Ishikawa (cell line): ENCODE results near the gene GXYLT2.

ENCODE experiments used
- EP300 ChIP-seq: IDR thresholded peaks from 2 replicates; pipeline ENCODE4 v1.6.1; 2012; ENCODE audit warnings: borderline replicate concordance
- FOXM1 ChIP-seq: IDR thresholded peaks from 2 replicates; pipeline ENCODE4 v1.6.1; 2012; ENCODE audit warnings: low read depth, borderline replicate concordance
- TF ChIP-seq, protein P1 (sequence below): IDR thresholded peaks from 2 replicates; pipeline ENCODE4 v1.6.1; 2012; ENCODE audit warnings: low read depth, mild to moderate bottlenecking

DNA sequence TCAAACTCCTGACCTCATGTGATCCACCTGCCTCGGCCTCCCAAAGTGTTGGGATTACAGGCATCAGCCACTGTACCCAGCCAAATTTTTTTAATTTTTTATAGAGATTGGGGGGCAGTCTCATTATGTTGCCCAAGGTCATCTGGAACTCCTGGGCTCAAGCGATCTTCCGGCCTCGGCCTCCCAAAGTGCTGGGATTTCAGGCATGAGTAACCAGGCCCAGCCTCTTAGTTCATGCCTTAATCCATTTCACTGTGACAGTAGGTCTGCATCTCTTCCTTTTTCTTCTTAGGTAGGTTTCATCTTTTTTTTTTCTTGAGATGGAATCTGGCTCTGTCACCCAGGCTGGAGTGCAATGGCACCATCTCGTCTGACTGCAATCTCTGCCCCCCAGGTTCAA is 71.5 kb downstream of the GXYLT2 start:
- TF ChIP-seq EP300 (no peak), FOXM1 (no peak)
- TF ChIP-seq, protein P1, sequence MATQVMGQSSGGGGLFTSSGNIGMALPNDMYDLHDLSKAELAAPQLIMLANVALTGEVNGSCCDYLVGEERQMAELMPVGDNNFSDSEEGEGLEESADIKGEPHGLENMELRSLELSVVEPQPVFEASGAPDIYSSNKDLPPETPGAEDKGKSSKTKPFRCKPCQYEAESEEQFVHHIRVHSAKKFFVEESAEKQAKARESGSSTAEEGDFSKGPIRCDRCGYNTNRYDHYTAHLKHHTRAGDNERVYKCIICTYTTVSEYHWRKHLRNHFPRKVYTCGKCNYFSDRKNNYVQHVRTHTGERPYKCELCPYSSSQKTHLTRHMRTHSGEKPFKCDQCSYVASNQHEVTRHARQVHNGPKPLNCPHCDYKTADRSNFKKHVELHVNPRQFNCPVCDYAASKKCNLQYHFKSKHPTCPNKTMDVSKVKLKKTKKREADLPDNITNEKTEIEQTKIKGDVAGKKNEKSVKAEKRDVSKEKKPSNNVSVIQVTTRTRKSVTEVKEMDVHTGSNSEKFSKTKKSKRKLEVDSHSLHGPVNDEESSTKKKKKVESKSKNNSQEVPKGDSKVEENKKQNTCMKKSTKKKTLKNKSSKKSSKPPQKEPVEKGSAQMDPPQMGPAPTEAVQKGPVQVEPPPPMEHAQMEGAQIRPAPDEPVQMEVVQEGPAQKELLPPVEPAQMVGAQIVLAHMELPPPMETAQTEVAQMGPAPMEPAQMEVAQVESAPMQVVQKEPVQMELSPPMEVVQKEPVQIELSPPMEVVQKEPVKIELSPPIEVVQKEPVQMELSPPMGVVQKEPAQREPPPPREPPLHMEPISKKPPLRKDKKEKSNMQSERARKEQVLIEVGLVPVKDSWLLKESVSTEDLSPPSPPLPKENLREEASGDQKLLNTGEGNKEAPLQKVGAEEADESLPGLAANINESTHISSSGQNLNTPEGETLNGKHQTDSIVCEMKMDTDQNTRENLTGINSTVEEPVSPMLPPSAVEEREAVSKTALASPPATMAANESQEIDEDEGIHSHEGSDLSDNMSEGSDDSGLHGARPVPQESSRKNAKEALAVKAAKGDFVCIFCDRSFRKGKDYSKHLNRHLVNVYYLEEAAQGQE: no peak
